Measurements from ENCODE around the gene KIF21B.
"Not testable (repeated sequence)": the region's sequence is repeated elsewhere in the genome, so short reads cannot be mapped to it uniquely, and the experiment has no call there.

KIF21B gene

GRCh38 chr1:200935286-200935962 lies 88.1 kb downstream of the KIF21B start:
- not testable (repeated sequence) for DNase-seq (ENCODE audit: low read depth in 2 of 2)

DNA sequence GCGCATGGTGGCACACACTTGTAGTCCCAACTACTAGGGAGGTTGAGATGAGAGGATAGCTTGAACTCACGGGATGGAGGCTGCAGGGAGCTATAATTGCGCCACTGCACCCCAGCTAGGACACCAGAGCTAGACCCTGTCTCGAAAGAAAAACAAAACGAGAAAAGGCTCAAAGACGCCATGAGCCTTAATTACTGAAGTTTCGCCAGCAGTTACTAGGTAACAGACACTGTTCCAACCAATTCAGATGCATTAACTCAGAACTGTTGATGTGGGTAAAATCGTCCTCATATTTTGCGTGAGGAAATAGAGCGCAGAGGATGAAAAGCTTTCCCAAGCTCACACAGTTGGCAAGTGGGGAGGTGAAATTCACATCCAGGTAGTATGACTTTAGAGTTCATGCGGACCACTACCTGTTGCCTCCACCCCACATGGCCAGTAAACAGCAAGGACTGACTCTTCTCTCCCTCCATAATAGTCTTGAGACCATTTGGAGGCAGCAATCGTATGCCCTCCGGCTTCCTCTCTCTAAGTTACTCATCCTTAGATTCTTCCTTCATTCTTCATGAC lies 88.8 kb downstream of the KIF21B start:
- DNase-seq (ENCODE audit: low read depth in 2 of 2), result no peak

DNA sequence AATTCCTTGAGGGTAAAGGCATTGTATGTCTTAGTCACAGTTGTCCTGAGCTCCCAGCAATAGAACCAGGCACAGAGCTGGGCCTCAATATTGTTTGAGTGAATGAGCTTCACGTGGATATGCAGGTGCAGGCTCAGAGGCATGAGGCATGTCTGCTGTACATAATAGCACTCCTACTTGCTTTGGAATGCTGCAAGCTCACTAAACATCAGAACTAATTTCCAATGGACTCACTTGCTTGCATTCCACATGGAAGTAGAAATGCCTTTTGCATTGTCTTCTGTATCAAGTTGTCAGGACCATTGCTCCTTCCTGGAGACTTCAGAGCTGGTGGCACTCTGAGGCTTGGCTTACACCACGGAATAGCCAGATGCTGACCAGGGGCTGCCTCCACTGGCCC lies 91.7 kb downstream of the KIF21B start:
- no peak for DNase-seq (ENCODE audit: low read depth in 2 of 2)

GRCh38 chr1:200930285-200930684 lies 93.2 kb downstream of the KIF21B start:
- not testable (repeated sequence) for DNase-seq (ENCODE audit: low read depth in 2 of 2)

GRCh38 chr1:200929530-200930278 lies 93.8 kb downstream of the KIF21B start:
- DNase-seq (ENCODE audit: low read depth in 2 of 2), result no peak

- no peak for DNase-seq (ENCODE audit: low read depth in 2 of 2)
These were observed 97.7 kb downstream of the KIF21B start for GRCh38 chr1:200925831-200926230.

GRCh38 chr1:200923601-200924000 lies 99.9 kb downstream of the KIF21B start:
- no peak for DNase-seq (ENCODE audit: low read depth in 2 of 2)

GRCh38 chr1:200922406-200922805 lies 101.1 kb downstream of the KIF21B start:
- DNase-seq (ENCODE audit: low read depth in 2 of 2), result no peak

- no peak for DNase-seq (ENCODE audit: low read depth in 2 of 2)
These were observed 101.9 kb downstream of the KIF21B start for GRCh38 chr1:200921571-200922110.
